DOHH2 (cell line): ENCODE data around the gene TANC1.

ENCODE experiments used
- H3F3A ChIP-seq: fragments of 200-600 bp; sonication (generic), shearing (Covaris generic); 2 replicates; pipeline ENCODE4 v1.6.0; 2016; ENCODE audit warnings: antibody characterized with exemption, mild to moderate bottlenecking; ENCODE audit not compliant: control insufficient read depth, insufficient read depth
- H3K27ac ChIP-seq: fragments of 200-600 bp; sonication (generic); 2 replicates; pipeline ENCODE4 v1.5.1; 2014; ENCODE audit warnings: low read depth, mild to moderate bottlenecking, low read length, moderate library complexity
- H3K27me3 ChIP-seq: fragments of 200-600 bp; sonication (generic); 2 replicates; pipeline ENCODE4 v1.6.1; 2014; ENCODE audit warnings: mild to moderate bottlenecking, low read length, mixed read lengths; ENCODE audit not compliant: control insufficient read depth
- H3K36me3 ChIP-seq: fragments of 200-600 bp; sonication (generic); 2 replicates; pipeline ENCODE4 v1.6.1; 2014; ENCODE audit warnings: mild to moderate bottlenecking, low read length, moderate library complexity, mixed read lengths; ENCODE audit not compliant: control insufficient read depth
- H3K4me1 ChIP-seq: fragments of 200-600 bp; sonication (generic); 2 replicates; pipeline ENCODE4 v1.6.1; 2014; ENCODE audit warnings: mild to moderate bottlenecking, low read length, mixed read lengths; ENCODE audit not compliant: control insufficient read depth
- H3K4me2 ChIP-seq: fragments of 200-600 bp; sonication (generic); 2 replicates; pipeline ENCODE4 v1.6.0; 2014; ENCODE audit warnings: mild to moderate bottlenecking, low read length, moderate library complexity
- H3K4me3 ChIP-seq: fragments of 200-600 bp; sonication (generic); 2 replicates; pipeline ENCODE4 v1.5.1; 2014; ENCODE audit warnings: mild to moderate bottlenecking, low read length, mixed read lengths
- H3K79me2 ChIP-seq: fragments of 200-600 bp; sonication (generic); 2 replicates; pipeline ENCODE4 v1.6.1; 2014; ENCODE audit warnings: mild to moderate bottlenecking, low read length, mixed read lengths; ENCODE audit not compliant: control insufficient read depth
- H3K9me2 ChIP-seq: fragments of 200-600 bp; sonication (generic); replicated peaks from 2 replicates; pipeline ENCODE4 v1.6.1; 2014; ENCODE audit warnings: mild to moderate bottlenecking, low read length, mixed read lengths; ENCODE audit not compliant: control insufficient read depth
- H3K9me3 ChIP-seq: fragments of 200-600 bp; sonication (generic); 2 replicates; pipeline ENCODE4 v1.6.1; 2014; ENCODE audit warnings: antibody characterized with exemption, low read length, mixed read lengths; ENCODE audit not compliant: control insufficient read depth, insufficient read depth
- H4K20me1 ChIP-seq: fragments of 200-600 bp; sonication (generic); 2 replicates; pipeline ENCODE4 v1.6.0; 2014; ENCODE audit warnings: low read depth, mild to moderate bottlenecking, antibody characterized with exemption, low read length, moderate library complexity; ENCODE audit not compliant: control insufficient read depth, insufficient read depth
- EZH2phosphoT487 ChIP-seq: fragments of 200-600 bp; sonication (generic); IDR thresholded peaks from 2 replicates; pipeline ENCODE4 v1.6.1; 2017; ENCODE audit warnings: borderline replicate concordance, mild to moderate bottlenecking, antibody characterized with exemption, low read length, moderate library complexity, mixed read lengths
- TF ChIP-seq, protein P1 (sequence below): fragments of 200-600 bp; sonication (generic); IDR thresholded peaks from one replicate; pipeline ENCODE4 v1.5.1; 2014; ENCODE audit warnings: antibody characterized with exemption, mild to moderate bottlenecking, low read depth, low read length; ENCODE audit not compliant: poor library complexity, severe bottlenecking

TANC1 gene

DNA sequence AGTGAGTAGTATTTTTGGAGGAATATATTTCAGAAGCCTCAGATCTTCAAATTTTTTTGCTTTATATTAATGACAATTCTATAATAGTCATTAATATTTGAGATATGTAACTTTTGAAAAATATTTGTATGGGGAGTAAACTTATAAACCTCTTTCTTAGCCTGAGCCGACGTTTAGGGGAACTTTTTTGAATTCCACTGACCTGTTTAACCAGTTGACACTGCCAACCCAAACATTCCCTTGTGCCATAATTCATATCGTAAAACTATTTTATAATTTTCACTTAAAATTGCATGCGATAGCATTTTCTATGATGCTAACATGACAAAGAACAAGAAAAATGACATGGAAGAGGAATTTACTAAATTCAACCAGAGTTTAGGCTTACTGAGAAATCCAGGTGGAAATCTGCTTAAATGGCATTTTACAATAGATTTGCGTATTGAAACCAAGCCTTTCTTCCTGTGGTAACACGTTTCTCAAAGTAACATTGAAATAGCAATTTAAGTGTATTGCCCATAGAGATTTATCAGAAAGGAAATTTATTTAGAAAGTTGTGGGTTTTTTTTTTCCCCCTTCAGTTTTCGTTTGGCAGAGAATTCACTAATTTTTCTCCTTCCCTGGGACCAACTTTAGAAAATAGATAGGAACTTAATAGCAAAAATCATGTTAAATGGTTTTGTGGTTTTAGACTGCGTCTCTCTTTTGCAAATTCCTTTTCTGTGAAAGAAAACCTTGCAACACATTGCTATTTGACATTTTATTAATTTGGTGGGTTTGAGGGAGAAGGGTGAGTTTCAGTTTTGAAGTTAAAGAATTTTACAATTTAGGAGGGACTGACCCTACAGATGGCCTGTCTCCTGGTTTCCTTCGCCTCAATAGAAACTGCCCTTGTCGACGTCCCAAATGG lies 77.4 kb downstream of the TANC1 start:
- no peaks in the 10 kb centered on the region for H3F3A ChIP-seq
- no peaks in the 10 kb centered on the region for H3K9me3 ChIP-seq
- no peaks in the 10 kb centered on the region for H3K79me2 ChIP-seq
- H3K9me2 ChIP-seq = no peaks in the 10 kb centered on the region
- H3K4me3 ChIP-seq = no peak overlapping the region
- no peak for TF ChIP-seq EZH2phosphoT487
- TF ChIP-seq, protein P1, sequence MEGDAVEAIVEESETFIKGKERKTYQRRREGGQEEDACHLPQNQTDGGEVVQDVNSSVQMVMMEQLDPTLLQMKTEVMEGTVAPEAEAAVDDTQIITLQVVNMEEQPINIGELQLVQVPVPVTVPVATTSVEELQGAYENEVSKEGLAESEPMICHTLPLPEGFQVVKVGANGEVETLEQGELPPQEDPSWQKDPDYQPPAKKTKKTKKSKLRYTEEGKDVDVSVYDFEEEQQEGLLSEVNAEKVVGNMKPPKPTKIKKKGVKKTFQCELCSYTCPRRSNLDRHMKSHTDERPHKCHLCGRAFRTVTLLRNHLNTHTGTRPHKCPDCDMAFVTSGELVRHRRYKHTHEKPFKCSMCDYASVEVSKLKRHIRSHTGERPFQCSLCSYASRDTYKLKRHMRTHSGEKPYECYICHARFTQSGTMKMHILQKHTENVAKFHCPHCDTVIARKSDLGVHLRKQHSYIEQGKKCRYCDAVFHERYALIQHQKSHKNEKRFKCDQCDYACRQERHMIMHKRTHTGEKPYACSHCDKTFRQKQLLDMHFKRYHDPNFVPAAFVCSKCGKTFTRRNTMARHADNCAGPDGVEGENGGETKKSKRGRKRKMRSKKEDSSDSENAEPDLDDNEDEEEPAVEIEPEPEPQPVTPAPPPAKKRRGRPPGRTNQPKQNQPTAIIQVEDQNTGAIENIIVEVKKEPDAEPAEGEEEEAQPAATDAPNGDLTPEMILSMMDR = no peak
- H3K36me3 ChIP-seq = no peaks in the 10 kb centered on the region
- no peak overlapping the region for H3K27ac ChIP-seq
- H3K4me1 ChIP-seq = no peaks in the 10 kb centered on the region
- no peak overlapping the region for H3K4me2 ChIP-seq
- H4K20me1 ChIP-seq = no peaks in the 10 kb centered on the region
- no peaks in the 10 kb centered on the region for H3K27me3 ChIP-seq

DNA sequence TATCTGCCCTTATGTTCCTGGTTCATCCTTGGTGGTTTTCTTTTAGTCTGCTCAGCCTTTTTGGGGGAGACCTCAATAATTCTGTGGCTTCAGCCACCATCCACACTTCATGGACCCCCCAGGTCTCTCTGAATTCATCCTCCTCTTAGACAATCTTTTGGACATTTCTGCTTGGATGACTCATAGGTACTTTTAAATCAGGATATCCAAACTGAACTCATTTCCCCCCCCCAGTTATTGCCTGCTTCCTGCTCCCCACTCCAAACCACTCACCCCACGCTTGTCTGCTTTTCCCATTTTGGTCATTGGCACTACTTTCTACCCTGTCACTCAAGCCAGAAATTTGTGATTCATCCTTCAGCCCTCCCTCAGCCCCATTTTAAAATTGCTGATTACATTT lies 78.5 kb downstream of the TANC1 start:
- H3K4me2 ChIP-seq = no peak overlapping the region
- H3K27me3 ChIP-seq = no peaks in the 10 kb centered on the region
- no peaks in the 10 kb centered on the region for H3K4me1 ChIP-seq
- H3K27ac ChIP-seq = no peak overlapping the region
- no peak for TF ChIP-seq EZH2phosphoT487
- TF ChIP-seq, protein P1 = no peak
- H3K4me3 ChIP-seq = no peak overlapping the region
- H3K36me3 ChIP-seq = no peaks in the 10 kb centered on the region
- no peaks in the 10 kb centered on the region for H4K20me1 ChIP-seq
- no peaks in the 10 kb centered on the region for H3K9me2 ChIP-seq
- H3F3A ChIP-seq = no peaks in the 10 kb centered on the region
- H3K79me2 ChIP-seq = no peaks in the 10 kb centered on the region
- no peaks in the 10 kb centered on the region for H3K9me3 ChIP-seq

DNA sequence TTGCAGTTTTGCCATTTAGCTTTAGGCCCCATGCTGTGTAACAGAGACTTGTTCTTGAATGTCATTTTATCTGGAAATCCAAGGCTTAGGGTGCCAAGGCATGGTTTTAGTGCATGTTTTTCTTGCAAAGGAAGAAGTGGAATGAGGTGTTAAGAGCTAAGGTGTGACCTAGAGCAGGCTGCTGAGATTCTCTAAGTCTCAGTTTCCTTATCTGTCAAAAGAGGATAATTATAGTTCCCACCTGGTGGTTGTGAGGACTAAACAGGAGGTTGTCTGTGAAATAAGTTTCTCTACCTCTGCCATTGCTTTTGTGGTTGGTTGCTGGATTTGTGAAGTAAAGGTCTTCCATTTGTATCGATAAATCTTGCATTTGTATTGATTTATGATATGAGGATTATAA lies 82.0 kb downstream of the TANC1 start:
- no peak overlapping the region for H3K4me3 ChIP-seq
- H4K20me1 ChIP-seq = no peaks in the 10 kb centered on the region
- H3K9me3 ChIP-seq = no peaks in the 10 kb centered on the region
- TF ChIP-seq, protein P1 = no peak
- TF ChIP-seq EZH2phosphoT487 = no peak
- no peaks in the 10 kb centered on the region for H3K36me3 ChIP-seq
- no peaks in the 10 kb centered on the region for H3F3A ChIP-seq
- H3K79me2 ChIP-seq = no peaks in the 10 kb centered on the region
- H3K27me3 ChIP-seq = no peaks in the 10 kb centered on the region
- no peak overlapping the region for H3K4me2 ChIP-seq
- no peak overlapping the region for H3K27ac ChIP-seq
- no peaks in the 10 kb centered on the region for H3K9me2 ChIP-seq
- no peaks in the 10 kb centered on the region for H3K4me1 ChIP-seq
